ENCODE results near the gene SLC25A21.

GRCh38 chr14:36659822-36660735, 512.3 kb downstream of the SLC25A21 start:
- TF ChIP-seq EP300 (IDR thresholded peaks at IDR 0.05) (no peak), POLR2A (IDR thresholded peaks at IDR 0.05) (no peak)
- TF ChIP-seq, protein P1, sequence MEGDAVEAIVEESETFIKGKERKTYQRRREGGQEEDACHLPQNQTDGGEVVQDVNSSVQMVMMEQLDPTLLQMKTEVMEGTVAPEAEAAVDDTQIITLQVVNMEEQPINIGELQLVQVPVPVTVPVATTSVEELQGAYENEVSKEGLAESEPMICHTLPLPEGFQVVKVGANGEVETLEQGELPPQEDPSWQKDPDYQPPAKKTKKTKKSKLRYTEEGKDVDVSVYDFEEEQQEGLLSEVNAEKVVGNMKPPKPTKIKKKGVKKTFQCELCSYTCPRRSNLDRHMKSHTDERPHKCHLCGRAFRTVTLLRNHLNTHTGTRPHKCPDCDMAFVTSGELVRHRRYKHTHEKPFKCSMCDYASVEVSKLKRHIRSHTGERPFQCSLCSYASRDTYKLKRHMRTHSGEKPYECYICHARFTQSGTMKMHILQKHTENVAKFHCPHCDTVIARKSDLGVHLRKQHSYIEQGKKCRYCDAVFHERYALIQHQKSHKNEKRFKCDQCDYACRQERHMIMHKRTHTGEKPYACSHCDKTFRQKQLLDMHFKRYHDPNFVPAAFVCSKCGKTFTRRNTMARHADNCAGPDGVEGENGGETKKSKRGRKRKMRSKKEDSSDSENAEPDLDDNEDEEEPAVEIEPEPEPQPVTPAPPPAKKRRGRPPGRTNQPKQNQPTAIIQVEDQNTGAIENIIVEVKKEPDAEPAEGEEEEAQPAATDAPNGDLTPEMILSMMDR (IDR thresholded peaks at IDR 0.05), result no peak

All from ovary (tissue), 3 donors.